GM12878 (cell line): ENCODE data around the gene MSANTD2. TPM values are rescaled to one million over a fixed set of nuclear protein-coding genes. Genes with fewer than 3 reads are reported as not detected.

Experiments used
- ATAC-seq: fragments of 200-7000 bp; cut with Tn5 transposase; 3 replicates; pipeline ENCODE4 v1.9.1; 2020; ENCODE audit warnings: mild to moderate bottlenecking, moderate library complexity
- BruUV-seq: library from RNA; stranded (reverse); fragments of 400-500 nt; replicated peaks from 2 replicates; lab custom pipeline; 2021; lab: Mats Ljungman, UMichigan
- CTCF ChIA-PET: fragments of 300-600 bp; sonication (Branson Sonifier 250); formaldehyde crosslinking; extraction: SDS; loops from one replicate; lab custom pipeline; 2021; ENCODE audit warnings: inconsistent platforms; lab: Yijun Ruan, JAX
- POLR2A ChIA-PET: fragments of 350-600 bp; formaldehyde crosslinking; extraction: SDS; loops from one replicate; lab custom pipeline; 2021; ENCODE audit warnings: inconsistent platforms; lab: Charles Lee
- RAD21 ChIA-PET: fragments of 300-600 bp; sonication (Branson Sonifier 250); formaldehyde crosslinking; loops from one replicate; lab custom pipeline; 2023; ENCODE audit warnings: antibody characterized with exemption; ENCODE audit not compliant: unreplicated experiment; lab: Charles Lee
- SMC1A ChIA-PET: fragments of 300-600 bp; sonication (Branson Sonifier 250); formaldehyde crosslinking; loops from one replicate; lab custom pipeline; 2023; ENCODE audit not compliant: unreplicated experiment, uncharacterized antibody; lab: Charles Lee
- DNase-seq: peaks from one replicate; pipeline ENCODE4 v3.0.0-alpha.2; 2011; ENCODE audit warnings: low read depth, low spot score
- FAIRE-seq: peaks from 3 replicates; lab custom pipeline; 2011; peaks lifted over from hg19 to GRCh38; lab: Jason Lieb, UNC
- H2AFZ ChIP-seq: 2 replicates; pipeline ENCODE4 v1.6.0; 2011; ENCODE audit warnings: low read depth, low read length, control low read depth; ENCODE audit not compliant: control insufficient read depth
- H3K27ac ChIP-seq: 2 replicates; pipeline ENCODE4 v1.5.1; 2011; ENCODE audit warnings: control low read depth; ENCODE audit not compliant: control insufficient read depth, insufficient read depth
- H3K27me3 ChIP-seq, 2 experiments: replicated peaks in 1 of 2; 2 replicates each; pipeline versions ENCODE4 v1.6.0 to v1.6.1; 2011; ENCODE audit warnings: low read length in 1 of 2; ENCODE audit not compliant: control insufficient read depth in 2 of 2, insufficient read depth in 2 of 2
- H3K36me3 ChIP-seq, 2 experiments: 2 replicates each; pipeline ENCODE4 v1.5.1; 2011; ENCODE audit warnings: low read length in 1 of 2; ENCODE audit not compliant: control insufficient read depth in 2 of 2, insufficient read depth in 2 of 2
- H3K4me1 ChIP-seq: 2 replicates; pipeline ENCODE4 v1.6.1; 2011; ENCODE audit warnings: mild to moderate bottlenecking, low read length, moderate library complexity, mixed read lengths; ENCODE audit not compliant: control insufficient read depth, insufficient read depth
- H3K4me2 ChIP-seq: 2 replicates; pipeline ENCODE4 v1.6.0; 2011; ENCODE audit warnings: control low read depth; ENCODE audit not compliant: control insufficient read depth, insufficient read depth
- H3K4me3 ChIP-seq: fragments of 200-600 bp; sonication (generic); 2 replicates; pipeline ENCODE4 v1.5.1; 2016
- H3K79me2 ChIP-seq: 2 replicates; pipeline ENCODE4 v1.6.0; 2011; ENCODE audit warnings: low read length; ENCODE audit not compliant: control insufficient read depth, insufficient read depth
- H3K9ac ChIP-seq: 2 replicates; pipeline ENCODE4 v1.8.0; 2011; ENCODE audit warnings: low read length, control low read depth, mixed read lengths; ENCODE audit not compliant: control insufficient read depth, insufficient read depth
- H3K9me3 ChIP-seq: replicated peaks from 3 replicates; pipeline ENCODE4 v1.5.1; 2011; ENCODE audit warnings: mild to moderate bottlenecking, low read length; ENCODE audit not compliant: control insufficient read depth, insufficient read depth
- H4K20me1 ChIP-seq: 2 replicates; pipeline ENCODE4 v1.6.0; 2011; ENCODE audit not compliant: control insufficient read depth, insufficient read depth
- BCLAF1 ChIP-seq: fragments of 450-650 bp; IDR thresholded peaks from 2 replicates; pipeline ENCODE4 v1.6.1; 2017; ENCODE audit warnings: antibody characterized with exemption, mild to moderate bottlenecking, moderate library complexity
- BHLHE40 ChIP-seq, 2 experiments: fragments of 450-650 bp in 1 of 2; IDR thresholded peaks; 2 replicates each; pipeline ENCODE4 v1.6.1; 2011 to 2017; ENCODE audit warnings: low read depth in 2 of 2, borderline replicate concordance in 1 of 2, improper control_type of control experiment in 1 of 2, low read length in 1 of 2, mild to moderate bottlenecking in 1 of 2
- CBX5 ChIP-seq: sonication (generic); IDR thresholded peaks from 2 replicates; pipeline ENCODE4 v1.6.1; 2016; ENCODE audit warnings: low read depth, moderate library complexity, mild to moderate bottlenecking, inconsistent platforms
- CREM ChIP-seq: IDR thresholded peaks from 2 replicates; pipeline ENCODE4 v1.6.1; 2014; ENCODE audit warnings: antibody characterized with exemption, low read depth
- ESRRA ChIP-seq: IDR thresholded peaks from 2 replicates; pipeline ENCODE4 v1.6.1; 2012; ENCODE audit warnings: mild to moderate bottlenecking, low read length, improper control_type of control experiment
- EZH2 ChIP-seq: IDR thresholded peaks from 2 replicates; pipeline ENCODE4 v1.6.1; 2012; ENCODE audit warnings: low read depth, mild to moderate bottlenecking, control low read depth, inconsistent platforms, low read length, borderline replicate concordance; ENCODE audit not compliant: control insufficient read depth
- HDAC2 ChIP-seq: fragments of 200-600 bp; sonication (generic); IDR thresholded peaks from 2 replicates; pipeline ENCODE4 v1.6.1; 2017
- IKZF1 ChIP-seq: fragments of 450-650 bp; conservative IDR thresholded peaks from 2 replicates; pipeline ENCODE4 v1.6.1; 2017; ENCODE audit warnings: antibody characterized with exemption, mild to moderate bottlenecking
- LARP7 ChIP-seq: fragments of 450-650 bp; IDR thresholded peaks from 2 replicates; pipeline ENCODE4 v1.6.1; 2017; ENCODE audit warnings: mild to moderate bottlenecking
- MYB ChIP-seq: fragments of 150-350 bp; IDR thresholded peaks from 2 replicates; pipeline ENCODE4 v1.6.1; 2014; ENCODE audit warnings: mild to moderate bottlenecking, low read depth, low read length, borderline replicate concordance
- PKNOX1 ChIP-seq: fragments of 450-650 bp; IDR thresholded peaks from 2 replicates; pipeline ENCODE4 v1.6.1; 2016; ENCODE audit warnings: mild to moderate bottlenecking
- POLR2AphosphoS2 ChIP-seq: IDR thresholded peaks from 2 replicates; pipeline ENCODE4 v1.6.1; 2011; ENCODE audit warnings: low read depth, mild to moderate bottlenecking, low read length, improper control_type of control experiment, moderate library complexity
- SMAD1 ChIP-seq: fragments of 450-650 bp; IDR thresholded peaks from 2 replicates; pipeline ENCODE4 v1.6.1; 2018; ENCODE audit warnings: mild to moderate bottlenecking, low read depth; ENCODE audit not compliant: partially characterized antibody
- SREBF1 ChIP-seq: IDR thresholded peaks from 2 replicates; pipeline ENCODE4 v1.6.1; 2012; ENCODE audit warnings: mild to moderate bottlenecking, low read length
- TCF7 ChIP-seq: IDR thresholded peaks from 2 replicates; pipeline ENCODE4 v1.6.1; 2014; ENCODE audit warnings: antibody characterized with exemption, borderline replicate concordance
- ZBTB40 ChIP-seq: fragments of 450-650 bp; IDR thresholded peaks from 2 replicates; pipeline ENCODE4 v1.6.1; 2016; ENCODE audit warnings: mild to moderate bottlenecking, moderate library complexity, borderline replicate concordance
- ZSCAN29 ChIP-seq: fragments of 450-650 bp; IDR thresholded peaks from 2 replicates; pipeline ENCODE4 v1.6.1; 2017; ENCODE audit warnings: mild to moderate bottlenecking, moderate library complexity
- WGBS: methylation state at CpG from one replicate; pipeline ENCODE4 v1.1.6; 2016; ENCODE audit warnings: low lambda C conversion rate; ENCODE audit not compliant: insufficient replicate concordance, insufficient coverage; ENCODE audit errors: missing lambda C conversion rate; 5-methylcytosine and 5-hydroxymethylcytosine counted together
- in situ Hi-C: fragments of 300-500 bp; cut with MboI; formaldehyde crosslinking; loops from 9 replicates; pipeline ENCODE4 v1.14.3; 2018; ENCODE audit warnings: mixed read lengths
- intact Hi-C: fragments of 100-400 bp; cut with micrococcal nuclease; formaldehyde crosslinking; loops from one replicate; pipeline ENCODE4 v1.14.2; 2022; ENCODE audit not compliant: unreplicated experiment
- polyA plus RNA-seq, 11 experiments: library from polyadenylated mRNA; depleted of rRNA in 4 of 11; unstranded in 6 of 11; stranded (reverse) in 5 of 11; fragments of >200 nt; fragmentation: Nextera tagmentation in 4 of 11; fragmentation: Illumina TruSeq in 1 of 11; extraction: Ambion mirVana in 4 of 11; extraction: Trizol in 1 of 11; gene quantifications; 1 replicate in 1 of 11; 2 replicates in 10 of 11; pipeline versions ENCODE4 v1.2.1 to v1.2.3, GENCODE V29; 2011 to 2016; ENCODE audit warnings: inconsistent platforms in 2 of 11, missing spikeins in 2 of 11, low read depth in 1 of 11
- total RNA-seq, 4 experiments: library from RNA; depleted of rRNA in 3 of 4; stranded (reverse); fragments of >200 nt in 3 of 4; fragmentation: Illumina TruSeq in 1 of 4; extraction: Trizol in 1 of 4; gene quantifications; 2 replicates each; pipeline versions ENCODE4 v1.2.1 to v1.2.3, GENCODE V29; 2013 to 2021

Gene MSANTD2
- total and polyA plus RNA-seq, 10 of the 15 experiments (the other 5 are each of a cell fraction or from before 2014, with no cell fraction given), result 3.0 to 12.4 (median 8.0) TPM

- SMC1A ChIA-PET, result interaction anchor here (1.3 kb wide), 1 partner anchor 9 kb away, joined by 3 read pairs; no protein-coding TSS in a partner anchor
- FAIRE-seq (no peak), DNase-seq (no peak)
Observed at GRCh38 chr11:124727474-124727873, 72.7 kb downstream of the MSANTD2 start.

More at GRCh38 chr11:124727474-124727873, 72.7 kb downstream of the MSANTD2 start:
- ATAC-seq, result no peak
- no peak overlapping the region for H3K4me3 ChIP-seq
- H2AFZ ChIP-seq, result no peak overlapping the region
- no peaks in the 10 kb centered on the region for H3K79me2 ChIP-seq
- 21% methylated on average over 4 of the region's 4 CpGs for WGBS
- TF ChIP-seq PKNOX1, result no peak
- TF ChIP-seq CREM, result no peak
- no peak for TF ChIP-seq IKZF1
- no peak for TF ChIP-seq ZBTB40
- no peak for TF ChIP-seq ESRRA
- TF ChIP-seq ZSCAN29, result no peak
- no peak for TF ChIP-seq TCF7
- TF ChIP-seq CBX5, result no peak
- TF ChIP-seq SREBF1, result no peak
- no peak for TF ChIP-seq EZH2
- no peak for TF ChIP-seq MYB
- TF ChIP-seq LARP7, result no peak
- no peak for TF ChIP-seq BHLHE40 (IDR thresholded peaks at IDR 0.05; ENCODE audit: borderline replicate concordance in 1 of 2, low read depth in 2 of 2, low read length in 1 of 2)
- no peak for TF ChIP-seq SMAD1
- TF ChIP-seq HDAC2, result no peak
- TF ChIP-seq BCLAF1, result no peak
- no peak for TF ChIP-seq POLR2AphosphoS2
- H4K20me1 ChIP-seq, result no peaks in the 10 kb centered on the region
- peaks cover 7% of the 10 kb centered on the region for H3K4me1 ChIP-seq
- H3K36me3 ChIP-seq, result no peaks in the 10 kb centered on the region
- H3K9me3 ChIP-seq, result no peaks in the 10 kb centered on the region
- RAD21 ChIA-PET, result no interaction called here
- POLR2A ChIA-PET, result interaction anchor here (1.2 kb wide), 1 partner anchor 13 kb away, joined by 5 read pairs; no protein-coding TSS in a partner anchor
- BruUV-seq, result no TSS peak
- CTCF ChIA-PET, result interaction anchor here (1.3 kb wide), 2 partner anchors 34 to 58 kb away, joined by 3 read pairs; no protein-coding TSS in a partner anchor
- no peak overlapping the region for H3K4me2 ChIP-seq
- H3K27me3 ChIP-seq, result no peaks in the 10 kb centered on the region; a peak in 1 of 4 replicates
- no peak overlapping the region for H3K9ac ChIP-seq
- in situ Hi-C loops, result no loop called here
- no peak overlapping the region for H3K27ac ChIP-seq
- intact Hi-C loops, result no loop called here
